HepG2 (cell line): Measurements from ENCODE around the gene TMEM178A. TPM values are rescaled to one million over a fixed set of nuclear protein-coding genes. Genes with fewer than 3 reads are reported as not detected.

Experiments used
- ATAC-seq: fragments of 200-7000 bp; cut with Tn5 transposase; 3 replicates; pipeline ENCODE4 v1.9.1; 2020; ENCODE audit warnings: mild to moderate bottlenecking, moderate library complexity
- BruUV-seq: library from RNA; stranded (reverse); fragments of 400-500 nt; replicated peaks from 2 replicates; lab custom pipeline; 2021; lab: Mats Ljungman, UMichigan
- CTCF ChIA-PET: fragments of 300-600 bp; formaldehyde crosslinking; extraction: SDS; loops from one replicate; lab custom pipeline; 2021; ENCODE audit warnings: low total read pairs, inconsistent platforms, low intra/inter-chr PET ratio; lab: Yijun Ruan, JAX
- POLR2A ChIA-PET: fragments of 350-600 bp; sonication (Branson Sonifier 250); formaldehyde crosslinking; loops from one replicate; lab custom pipeline; 2020; ENCODE audit warnings: antibody characterized with exemption, inconsistent platforms; lab: Yijun Ruan, JAX
- DNase-seq: peaks from one replicate; pipeline ENCODE4 v3.0.0-alpha.2; 2015; ENCODE audit warnings: low spot score
- FAIRE-seq: peaks from 3 replicates; lab custom pipeline; 2011; peaks lifted over from hg19 to GRCh38; lab: Jason Lieb, UNC
- H2AFZ ChIP-seq: one replicate; pipeline ENCODE4 v1.6.1; 2011; ENCODE audit warnings: low read length, inconsistent platforms
- H3K27ac ChIP-seq: fragments of 300-600 bp; 3 replicates; pipeline ENCODE4 v1.8.0; 2011; ENCODE audit warnings: mixed run types, mild to moderate bottlenecking, mixed read lengths, low read length, inconsistent platforms; ENCODE audit not compliant: insufficient read depth; ENCODE audit errors: extremely low read length
- H3K27me3 ChIP-seq, 2 experiments: fragments of 200-600 bp in 1 of 2; 2 replicates in 1 of 2; 3 replicates in 1 of 2; pipeline versions ENCODE4 v1.6.0 to v1.8.0; 2011; ENCODE audit warnings: low read length in 2 of 2, mild to moderate bottlenecking in 2 of 2, moderate library complexity in 2 of 2, inconsistent platforms in 1 of 2; ENCODE audit not compliant: insufficient read depth in 2 of 2, control insufficient read depth in 1 of 2
- H3K36me3 ChIP-seq, 2 experiments: fragments of 200-600 bp in 1 of 2; replicated peaks in 1 of 2; 2 replicates in 1 of 2; 3 replicates in 1 of 2; pipeline versions ENCODE4 v1.5.1 to v1.8.0; 2011; ENCODE audit warnings: low read length in 2 of 2, inconsistent platforms in 1 of 2; ENCODE audit not compliant: insufficient read depth in 2 of 2, control insufficient read depth in 1 of 2
- H3K4me1 ChIP-seq: 2 replicates; pipeline ENCODE4 v1.5.1; 2012; ENCODE audit warnings: low read length, inconsistent platforms; ENCODE audit not compliant: insufficient read depth
- H3K4me2 ChIP-seq: 2 replicates; pipeline ENCODE4 v1.6.0; 2011; ENCODE audit warnings: low read depth, low read length, inconsistent platforms
- H3K4me3 ChIP-seq, 3 experiments: fragments of 200-600 bp in 1 of 3; sonication (generic), shearing (Covaris generic) in 1 of 3; replicated peaks in 1 of 3; 2 replicates each; pipeline ENCODE4 v1.5.1; 2011 to 2016; ENCODE audit warnings: low read length in 3 of 3, inconsistent platforms in 2 of 3, low read depth in 2 of 3, mild to moderate bottlenecking in 2 of 3, control low read depth in 1 of 3, mixed read lengths in 1 of 3; ENCODE audit not compliant: insufficient read depth in 1 of 3
- H3K79me2 ChIP-seq: one replicate; pipeline ENCODE4 v1.6.1; 2011; ENCODE audit warnings: low read length, inconsistent platforms; ENCODE audit not compliant: insufficient read depth
- H3K9ac ChIP-seq: 2 replicates; pipeline ENCODE4 v1.6.0; 2011; ENCODE audit warnings: mild to moderate bottlenecking, low read depth, low read length, inconsistent platforms; ENCODE audit not compliant: insufficient read depth
- H3K9me3 ChIP-seq: 2 replicates; pipeline ENCODE4 v1.5.1; 2012; ENCODE audit warnings: mild to moderate bottlenecking, low read length
- H4K20me1 ChIP-seq: 2 replicates; pipeline ENCODE4 v1.6.0; 2011; ENCODE audit warnings: inconsistent platforms, mild to moderate bottlenecking, low read length, moderate library complexity; ENCODE audit not compliant: insufficient read depth
- ARHGAP35 ChIP-seq: sonication (generic); formaldehyde crosslinking; IDR thresholded peaks from 2 replicates; pipeline ENCODE4 v1.9.0; 2022; ENCODE audit warnings: mild to moderate bottlenecking, inconsistent platforms, moderate library complexity, missing genetic modification reagents, borderline replicate concordance
- BRD4 ChIP-seq: sonication (generic); formaldehyde crosslinking; IDR thresholded peaks from 2 replicates; pipeline ENCODE4 v1.4.0; 2020; ENCODE audit warnings: missing genetic modification reagents
- FOSL2 ChIP-seq: sonication (generic); formaldehyde crosslinking; IDR thresholded peaks from 2 replicates; pipeline ENCODE4 v1.4.0; 2020; ENCODE audit warnings: missing genetic modification reagents
- HDAC1 ChIP-seq: sonication (generic); formaldehyde crosslinking; IDR thresholded peaks from 2 replicates; pipeline ENCODE4 v1.5.1; 2020; ENCODE audit warnings: mild to moderate bottlenecking, missing genetic modification reagents
- IRX3 ChIP-seq: sonication (generic); formaldehyde crosslinking; IDR thresholded peaks from 2 replicates; pipeline ENCODE4 v1.8.1; 2023; ENCODE audit warnings: mild to moderate bottlenecking, low read depth, missing genetic modification reagents, borderline replicate concordance
- ISX ChIP-seq: sonication (generic); formaldehyde crosslinking; conservative IDR thresholded peaks from 2 replicates; pipeline ENCODE4 v1.5.0; 2020; ENCODE audit warnings: missing genetic modification reagents
- MAFK ChIP-seq, 2 experiments: IDR thresholded peaks in 1 of 2; conservative IDR thresholded peaks in 1 of 2; 2 replicates each; pipeline ENCODE4 v1.6.1; 2011; ENCODE audit warnings: improper control_type of control experiment in 2 of 2, low read length in 2 of 2
- MZF1 ChIP-seq: sonication (generic); formaldehyde crosslinking; IDR thresholded peaks from 2 replicates; pipeline ENCODE4 v1.8.1; 2023; ENCODE audit warnings: mild to moderate bottlenecking, missing genetic modification reagents, borderline replicate concordance
- NR2F6 ChIP-seq, 2 experiments: IDR thresholded peaks; 2 replicates each; pipeline ENCODE4 v1.6.1; 2016; ENCODE audit warnings: antibody characterized with exemption in 1 of 2, mild to moderate bottlenecking in 1 of 2
- RARA ChIP-seq: IDR thresholded peaks from 2 replicates; pipeline ENCODE4 v1.6.1; 2016; ENCODE audit warnings: missing genetic modification reagents, missing compliant biosample characterization
- RCOR2 ChIP-seq: IDR thresholded peaks from 2 replicates; pipeline ENCODE4 v1.6.1; 2016; ENCODE audit warnings: missing biosample characterization, missing genetic modification reagents
- RFX1 ChIP-seq: fragments of 450-650 bp; IDR thresholded peaks from 2 replicates; pipeline ENCODE4 v1.6.1; 2017
- SALL1 ChIP-seq: sonication (generic); formaldehyde crosslinking; IDR thresholded peaks from 2 replicates; pipeline ENCODE4 v1.8.0; 2022; ENCODE audit warnings: mild to moderate bottlenecking, missing genetic modification reagents
- SOX5 ChIP-seq: IDR thresholded peaks from 2 replicates; pipeline ENCODE4 v1.6.1; 2016; ENCODE audit warnings: borderline replicate concordance
- TEAD3 ChIP-seq: optimal IDR thresholded peaks from 2 replicates; pipeline ENCODE3; 2016; ENCODE audit warnings: borderline replicate concordance
- ZNF292 ChIP-seq: sonication (generic); formaldehyde crosslinking; IDR thresholded peaks from 2 replicates; pipeline ENCODE4 v1.8.1; 2022; ENCODE audit warnings: mild to moderate bottlenecking, low read depth, missing genetic modification reagents, borderline replicate concordance
- ZNF644 ChIP-seq: IDR thresholded peaks from 2 replicates; pipeline ENCODE4 v1.6.1; 2016; ENCODE audit warnings: low read depth
- ZNF766 ChIP-seq: sonication (generic); formaldehyde crosslinking; IDR thresholded peaks from 2 replicates; pipeline ENCODE4 v1.5.0; 2020; ENCODE audit warnings: missing genetic modification reagents, borderline replicate concordance
- WGBS: methylation state at CpG from one replicate; pipeline ENCODE4 v1.1.6; 2017; ENCODE audit warnings: low lambda C conversion rate; 5-methylcytosine and 5-hydroxymethylcytosine counted together
- in situ Hi-C: cut with HindIII; loops from 2 replicates; pipeline ENCODE4 v1.10.0; 2017; ENCODE audit warnings: low pct_unique_long_range_greater_than_20kb; ENCODE audit not compliant: extremely low pct_ligation_motif_present
- intact Hi-C: fragments of 100-400 bp; cut with micrococcal nuclease; formaldehyde crosslinking; loops from one replicate; pipeline ENCODE4 v1.10.0; 2022; ENCODE audit not compliant: unreplicated experiment
- polyA plus RNA-seq, 8 experiments: library from polyadenylated mRNA; depleted of rRNA in 3 of 8; stranded (reverse) in 7 of 8; unstranded in 1 of 8; fragments of >200 nt; fragmentation: Illumina TruSeq in 4 of 8; extraction: Trizol in 4 of 8; gene quantifications; 2 replicates each; pipeline versions ENCODE4 v1.2.1 to v1.2.3, GENCODE V29; 2011 to 2016; ENCODE audit warnings: low read depth in 4 of 8, missing spikeins in 1 of 8, mixed read lengths in 1 of 8; ENCODE audit not compliant: insufficient read depth in 1 of 8
- total RNA-seq, 5 experiments: library from RNA; depleted of rRNA; stranded (reverse); fragments of >200 nt; fragmentation: Illumina TruSeq; extraction: Trizol; gene quantifications; 2 replicates each; pipeline ENCODE4 v1.2.3, GENCODE V29; 2016; ENCODE audit warnings: low read depth in 1 of 5
- TF ChIP-seq, protein P1 (sequence below): sonication (generic); formaldehyde crosslinking; IDR thresholded peaks from 2 replicates; pipeline ENCODE4 v1.4.0; 2020; ENCODE audit warnings: missing genetic modification reagents
- TF ChIP-seq, protein P2 (sequence below): IDR thresholded peaks from 2 replicates; pipeline ENCODE4 v1.6.1; 2012; ENCODE audit warnings: low read depth, low read length, improper control_type of control experiment
- TF ChIP-seq, protein P3 (sequence below): sonication (generic); formaldehyde crosslinking; IDR thresholded peaks from 2 replicates; pipeline ENCODE4 v1.5.0; 2020; ENCODE audit warnings: mild to moderate bottlenecking, missing genetic modification reagents

TMEM178A gene
- total and polyA plus RNA-seq, 2 of the 13 experiments (the other 11 are each of a cell fraction or from before 2014, with no cell fraction given), result 0.38 to 3.3 TPM

DNA sequence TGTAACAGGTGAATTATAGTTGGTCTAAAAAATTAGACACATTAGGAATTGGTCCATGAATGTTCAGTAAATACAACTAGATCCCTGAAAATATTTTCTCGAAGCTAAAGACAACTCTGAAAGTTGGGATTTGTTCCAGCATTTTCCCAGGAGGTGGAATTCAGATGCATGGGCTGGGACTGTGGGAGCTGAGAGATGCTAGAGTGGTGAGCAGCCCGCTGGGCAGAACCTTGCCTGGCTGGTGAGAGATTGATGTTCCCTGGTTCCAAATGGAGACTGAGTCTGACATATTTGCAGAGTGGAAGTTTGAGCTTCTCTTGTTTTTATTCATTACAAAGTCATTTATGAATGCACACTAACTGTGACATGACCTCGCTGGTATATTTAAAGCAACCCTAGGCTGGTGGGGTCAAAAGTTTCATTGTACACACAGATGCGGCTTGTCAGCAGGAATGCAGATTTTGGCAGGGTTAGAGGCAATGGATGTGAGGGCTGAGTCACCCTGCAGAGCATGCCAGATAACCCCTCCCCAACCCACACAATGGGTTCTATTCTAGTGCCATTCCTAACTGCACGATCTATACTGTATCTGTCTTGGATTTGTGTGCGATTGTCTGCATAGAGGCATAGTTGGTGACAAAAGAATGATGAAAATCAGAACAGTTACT lies 23.5 kb upstream of the TMEM178A start:
- H2AFZ ChIP-seq, result no peak overlapping the region
- no peaks in the 10 kb centered on the region for H3K79me2 ChIP-seq
- no peak overlapping the region for H3K27ac ChIP-seq
- no peak overlapping the region for H3K9ac ChIP-seq
- intact Hi-C loops (no loop called here), in situ Hi-C loops (no loop called here)
- H3K4me1 ChIP-seq, result peaks cover 13% of the 10 kb centered on the region
- DNase-seq, result peak; percentile 80
- POLR2A ChIA-PET, result no interaction called here
- WGBS, result 12% methylated on average over 6 of the region's 6 CpGs
- H3K27me3 ChIP-seq, result no peaks in the 10 kb centered on the region
- no peaks in the 10 kb centered on the region for H4K20me1 ChIP-seq
- no peaks in the 10 kb centered on the region for H3K36me3 ChIP-seq
- H3K4me2 ChIP-seq, result peak overlapping the region; percentile 5; the same call in 1 of the 2 replicates
- ATAC-seq, result peak; percentile 88
- BruUV-seq, result no TSS peak
- peak; percentile 34 for FAIRE-seq
- CTCF ChIA-PET, result no interaction called here
- no peaks in the 10 kb centered on the region for H3K9me3 ChIP-seq
- H3K4me3 ChIP-seq, result no peak overlapping the region
- TF ChIP-seq RARA (CRISPR knock-in tag) (0 out of 2 replicates have a peak, but pooled peaks have one; percentile 28), SALL1 (peak; percentile 42; the same call in 1 of the 2 replicates), RFX1 (no peak), FOSL2 (CRISPR knock-in tag) (peak; percentile 75), TEAD3 (CRISPR knock-in tag) (peak; percentile 43), MAFK (conservative IDR thresholded peaks at IDR 0.05 in 1 of 2, IDR thresholded peaks at IDR 0.05 in 1 of 2; ENCODE audit: low read length in 2 of 2) (peak in 1 of 2 experiments; percentile 10; a peak in 1 of 4 replicates), MZF1 (no peak), ISX (CRISPR knock-in tag) (no peak), ZNF292 (0 out of 2 replicates have a peak, but pooled peaks have one; percentile 20), ARHGAP35 (CRISPR knock-in tag) (no peak), HDAC1 (peak; percentile 27; the same call in 1 of the 2 replicates), IRX3 (no peak), NR2F6 (IDR thresholded peaks at IDR 0.05) (no peak), NR2F6 (CRISPR knock-in tag; IDR thresholded peaks at IDR 0.05) (no peak), ZNF644 (CRISPR knock-in tag) (no peak), ZNF766 (no peak), SOX5 (0 out of 2 replicates have a peak, but pooled peaks have one; percentile 29), RCOR2 (CRISPR knock-in tag) (peak; percentile 24; the same call in 1 of the 2 replicates), BRD4 (CRISPR knock-in tag) (no peak)
- TF ChIP-seq, protein P1, sequence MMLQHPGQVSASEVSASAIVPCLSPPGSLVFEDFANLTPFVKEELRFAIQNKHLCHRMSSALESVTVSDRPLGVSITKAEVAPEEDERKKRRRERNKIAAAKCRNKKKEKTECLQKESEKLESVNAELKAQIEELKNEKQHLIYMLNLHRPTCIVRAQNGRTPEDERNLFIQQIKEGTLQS (CRISPR knock-in tag), result peak; percentile 63; the same call in 1 of the 2 replicates
- TF ChIP-seq, protein P2, sequence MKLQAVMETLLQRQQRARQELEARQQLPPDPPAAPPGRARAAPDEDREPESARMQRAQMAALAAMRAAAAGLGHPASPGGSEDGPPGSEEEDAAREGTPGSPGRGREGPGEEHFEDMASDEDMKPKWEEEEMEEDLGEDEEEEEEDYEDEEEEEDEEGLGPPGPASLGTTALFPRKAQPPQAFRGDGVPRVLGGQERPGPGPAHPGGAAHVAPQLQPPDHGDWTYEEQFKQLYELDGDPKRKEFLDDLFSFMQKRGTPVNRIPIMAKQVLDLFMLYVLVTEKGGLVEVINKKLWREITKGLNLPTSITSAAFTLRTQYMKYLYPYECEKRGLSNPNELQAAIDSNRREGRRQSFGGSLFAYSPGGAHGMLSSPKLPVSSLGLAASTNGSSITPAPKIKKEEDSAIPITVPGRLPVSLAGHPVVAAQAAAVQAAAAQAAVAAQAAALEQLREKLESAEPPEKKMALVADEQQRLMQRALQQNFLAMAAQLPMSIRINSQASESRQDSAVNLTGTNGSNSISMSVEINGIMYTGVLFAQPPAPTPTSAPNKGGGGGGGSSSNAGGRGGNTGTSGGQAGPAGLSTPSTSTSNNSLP, result no peak
- TF ChIP-seq, protein P3, sequence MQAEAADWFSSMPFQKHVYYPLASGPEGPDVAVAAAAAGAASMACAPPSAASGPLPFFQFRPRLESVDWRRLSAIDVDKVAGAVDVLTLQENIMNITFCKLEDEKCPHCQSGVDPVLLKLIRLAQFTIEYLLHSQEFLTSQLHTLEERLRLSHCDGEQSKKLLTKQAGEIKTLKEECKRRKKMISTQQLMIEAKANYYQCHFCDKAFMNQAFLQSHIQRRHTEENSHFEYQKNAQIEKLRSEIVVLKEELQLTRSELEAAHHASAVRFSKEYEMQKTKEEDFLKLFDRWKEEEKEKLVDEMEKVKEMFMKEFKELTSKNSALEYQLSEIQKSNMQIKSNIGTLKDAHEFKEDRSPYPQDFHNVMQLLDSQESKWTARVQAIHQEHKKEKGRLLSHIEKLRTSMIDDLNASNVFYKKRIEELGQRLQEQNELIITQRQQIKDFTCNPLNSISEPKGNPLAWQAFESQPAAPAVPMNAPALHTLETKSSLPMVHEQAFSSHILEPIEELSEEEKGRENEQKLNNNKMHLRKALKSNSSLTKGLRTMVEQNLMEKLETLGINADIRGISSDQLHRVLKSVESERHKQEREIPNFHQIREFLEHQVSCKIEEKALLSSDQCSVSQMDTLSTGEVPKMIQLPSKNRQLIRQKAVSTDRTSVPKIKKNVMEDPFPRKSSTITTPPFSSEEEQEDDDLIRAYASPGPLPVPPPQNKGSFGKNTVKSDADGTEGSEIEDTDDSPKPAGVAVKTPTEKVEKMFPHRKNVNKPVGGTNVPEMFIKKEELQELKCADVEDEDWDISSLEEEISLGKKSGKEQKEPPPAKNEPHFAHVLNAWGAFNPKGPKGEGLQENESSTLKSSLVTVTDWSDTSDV, result no peak
